ENCODE measurements around the gene RSPH1.

The RSPH1 gene

GRCh38 chr21:42486072-42486471, 10.0 kb downstream of the RSPH1 start:
- no peak for ATAC-seq
- no peak for TF ChIP-seq CSRNP3 (CRISPR knock-in tag; IDR thresholded peaks at IDR 0.05)
- TF ChIP-seq ZC3H10 (CRISPR knock-in tag; IDR thresholded peaks at IDR 0.05), result no peak
- TF ChIP-seq ISL1 (CRISPR knock-in tag; IDR thresholded peaks at IDR 0.05), result no peak
- no peak for TF ChIP-seq CSDC2 (CRISPR knock-in tag; IDR thresholded peaks at IDR 0.05)
- TF ChIP-seq ZNF565 (CRISPR knock-in tag; conservative IDR thresholded peaks at IDR 0.05; ENCODE audit: low read depth), result no peak
- no peak for TF ChIP-seq PPARA (CRISPR knock-in tag; IDR thresholded peaks at IDR 0.05; ENCODE audit: borderline replicate concordance)
- TF ChIP-seq PATZ1 (CRISPR knock-in tag; IDR thresholded peaks at IDR 0.05; ENCODE audit: borderline replicate concordance), result no peak
- TF ChIP-seq, protein P1, sequence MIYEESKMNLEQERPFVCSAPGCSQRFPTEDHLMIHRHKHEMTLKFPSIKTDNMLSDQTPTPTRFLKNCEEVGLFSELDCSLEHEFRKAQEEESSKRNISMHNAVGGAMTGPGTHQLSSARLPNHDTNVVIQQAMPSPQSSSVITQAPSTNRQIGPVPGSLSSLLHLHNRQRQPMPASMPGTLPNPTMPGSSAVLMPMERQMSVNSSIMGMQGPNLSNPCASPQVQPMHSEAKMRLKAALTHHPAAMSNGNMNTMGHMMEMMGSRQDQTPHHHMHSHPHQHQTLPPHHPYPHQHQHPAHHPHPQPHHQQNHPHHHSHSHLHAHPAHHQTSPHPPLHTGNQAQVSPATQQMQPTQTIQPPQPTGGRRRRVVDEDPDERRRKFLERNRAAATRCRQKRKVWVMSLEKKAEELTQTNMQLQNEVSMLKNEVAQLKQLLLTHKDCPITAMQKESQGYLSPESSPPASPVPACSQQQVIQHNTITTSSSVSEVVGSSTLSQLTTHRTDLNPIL (CRISPR knock-in tag; IDR thresholded peaks at IDR 0.05; ENCODE audit: low read depth), result no peak
- no peak for TF ChIP-seq OSR1 (CRISPR knock-in tag; IDR thresholded peaks at IDR 0.05)
- TF ChIP-seq ZFP30 (CRISPR knock-in tag; IDR thresholded peaks at IDR 0.05), result no peak
- TF ChIP-seq RARB (CRISPR knock-in tag; IDR thresholded peaks at IDR 0.05), result no peak
- TF ChIP-seq ZNF70 (CRISPR knock-in tag; IDR thresholded peaks at IDR 0.05), result no peak
- TF ChIP-seq ARNTL (CRISPR knock-in tag; IDR thresholded peaks at IDR 0.05; ENCODE audit: borderline replicate concordance, low read depth), result no peak
- TF ChIP-seq ZFP3 (CRISPR knock-in tag; IDR thresholded peaks at IDR 0.05), result no peak
- TF ChIP-seq ZNF8 (CRISPR knock-in tag; IDR thresholded peaks at IDR 0.05), result no peak
- no peak for TF ChIP-seq GLIS3 (CRISPR knock-in tag; IDR thresholded peaks at IDR 0.05)
- TF ChIP-seq BACH2 (CRISPR knock-in tag; IDR thresholded peaks at IDR 0.05; ENCODE audit: borderline replicate concordance), result no peak
- TF ChIP-seq, protein P2, sequence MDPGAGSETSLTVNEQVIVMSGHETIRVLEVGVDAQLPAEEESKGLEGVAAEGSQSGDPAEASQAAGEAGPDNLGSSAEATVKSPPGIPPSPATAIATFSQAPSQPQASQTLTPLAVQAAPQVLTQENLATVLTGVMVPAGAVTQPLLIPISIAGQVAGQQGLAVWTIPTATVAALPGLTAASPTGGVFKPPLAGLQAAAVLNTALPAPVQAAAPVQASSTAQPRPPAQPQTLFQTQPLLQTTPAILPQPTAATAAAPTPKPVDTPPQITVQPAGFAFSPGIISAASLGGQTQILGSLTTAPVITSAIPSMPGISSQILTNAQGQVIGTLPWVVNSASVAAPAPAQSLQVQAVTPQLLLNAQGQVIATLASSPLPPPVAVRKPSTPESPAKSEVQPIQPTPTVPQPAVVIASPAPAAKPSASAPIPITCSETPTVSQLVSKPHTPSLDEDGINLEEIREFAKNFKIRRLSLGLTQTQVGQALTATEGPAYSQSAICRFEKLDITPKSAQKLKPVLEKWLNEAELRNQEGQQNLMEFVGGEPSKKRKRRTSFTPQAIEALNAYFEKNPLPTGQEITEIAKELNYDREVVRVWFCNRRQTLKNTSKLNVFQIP (CRISPR knock-in tag; IDR thresholded peaks at IDR 0.05; ENCODE audit: borderline replicate concordance, low read depth), result no peak
- no peak for TF ChIP-seq TSHZ2 (CRISPR knock-in tag; IDR thresholded peaks at IDR 0.05)

- no peak for ATAC-seq
- TF ChIP-seq BACH2 (CRISPR knock-in tag; IDR thresholded peaks at IDR 0.05; ENCODE audit: borderline replicate concordance) (no peak), TOX (CRISPR knock-in tag; IDR thresholded peaks at IDR 0.05; ENCODE audit: borderline replicate concordance) (no peak), ZC3H10 (CRISPR knock-in tag; IDR thresholded peaks at IDR 0.05) (no peak), TCF4 (CRISPR knock-in tag; IDR thresholded peaks at IDR 0.05; ENCODE audit: borderline replicate concordance) (no peak), ESRRG (CRISPR knock-in tag; IDR thresholded peaks at IDR 0.05) (no peak), ZFP3 (CRISPR knock-in tag; IDR thresholded peaks at IDR 0.05) (no peak), OSR1 (CRISPR knock-in tag; IDR thresholded peaks at IDR 0.05) (no peak), RARB (CRISPR knock-in tag; IDR thresholded peaks at IDR 0.05) (no peak)
These were observed 11.1 kb downstream of the RSPH1 start for GRCh38 chr21:42484966-42485365.

- no peak for ATAC-seq
- TF ChIP-seq ZNF565 (CRISPR knock-in tag; conservative IDR thresholded peaks at IDR 0.05; ENCODE audit: low read depth) (no peak), ZFP30 (CRISPR knock-in tag; IDR thresholded peaks at IDR 0.05) (no peak), ZC3H10 (CRISPR knock-in tag; IDR thresholded peaks at IDR 0.05) (no peak), CSRNP3 (CRISPR knock-in tag; IDR thresholded peaks at IDR 0.05) (no peak), PPARA (CRISPR knock-in tag; IDR thresholded peaks at IDR 0.05; ENCODE audit: borderline replicate concordance) (no peak), OSR1 (CRISPR knock-in tag; IDR thresholded peaks at IDR 0.05) (no peak), ZNF8 (CRISPR knock-in tag; IDR thresholded peaks at IDR 0.05) (no peak), TSHZ2 (CRISPR knock-in tag; IDR thresholded peaks at IDR 0.05) (no peak), ARNTL (CRISPR knock-in tag; IDR thresholded peaks at IDR 0.05; ENCODE audit: borderline replicate concordance, low read depth) (no peak)
- TF ChIP-seq, protein P2 (CRISPR knock-in tag; IDR thresholded peaks at IDR 0.05; ENCODE audit: borderline replicate concordance, low read depth), result no peak
These were observed 14.9 kb downstream of the RSPH1 start for GRCh38 chr21:42481169-42481568.
